T1000 (cell line): Measurements from ENCODE around the gene OAT.

Experiments used
- DNase-seq: peaks from one replicate; lab custom pipeline; 2025; ENCODE audit warnings: mixed read lengths; lab: John Stamatoyannopoulos, UW

Gene OAT

GRCh38 chr10:124418726-124419501 lies at the start of gene OAT:
OAT (minus strand) TSS chr10:124418923; CDS start chr10:124412171, 6,752 bp downstream.
- peak; percentile 93 for DNase-seq

GRCh38 chr10:124467165-124467564 lies 48.4 kb upstream of the OAT start:
- DNase-seq: no peak

GRCh38 chr10:124465777-124466488 lies 47.2 kb upstream of the OAT start:
- DNase-seq: no peak

GRCh38 chr10:124465003-124465776 lies 46.5 kb upstream of the OAT start:
- DNase-seq: no peak

GRCh38 chr10:124464028-124464965 lies 45.6 kb upstream of the OAT start:
- no peak for DNase-seq

- no peak for DNase-seq
Measured at GRCh38 chr10:124462348-124462695, 43.6 kb upstream of the OAT start.

- peak; percentile 76 for DNase-seq
Measured at GRCh38 chr10:124461642-124462347, 43.1 kb upstream of the OAT start, which contains the start of gene LHPP. LHPP (plus strand) TSS chr10:124461823; CDS start chr10:124461863, 40 bp downstream.

GRCh38 chr10:124460144-124460543 lies 41.4 kb upstream of the OAT start:
- no peak for DNase-seq

GRCh38 chr10:124459395-124459794 lies 40.7 kb upstream of the OAT start:
- no peak for DNase-seq

- DNase-seq: no peak
Measured at GRCh38 chr10:124458889-124459288, 40.2 kb upstream of the OAT start.

- no peak for DNase-seq
Measured at GRCh38 chr10:124458473-124458872, 39.8 kb upstream of the OAT start.

GRCh38 chr10:124455441-124455840 lies 36.7 kb upstream of the OAT start:
- no peak for DNase-seq

- DNase-seq: no peak
Measured at GRCh38 chr10:124453960-124454610, 35.4 kb upstream of the OAT start.

- no peak for DNase-seq
Measured at GRCh38 chr10:124451276-124451675, 32.6 kb upstream of the OAT start.

GRCh38 chr10:124450783-124451057 lies 32.0 kb upstream of the OAT start:
- no peak for DNase-seq

- no peak for DNase-seq
Measured at GRCh38 chr10:124450012-124450782, 31.5 kb upstream of the OAT start, which contains the start of gene NKX1-2. NKX1-2 (minus strand) TSS chr10:124450035; CDS start chr10:124449943, 92 bp downstream.

- no peak for DNase-seq
Measured at GRCh38 chr10:124449170-124450011, 30.7 kb upstream of the OAT start.

- DNase-seq: no peak
Measured at GRCh38 chr10:124448696-124449169, 30.0 kb upstream of the OAT start.
